Hepatocyte (in vitro differentiated cells): ENCODE results near the gene DCDC2.

Experiments used
- EZH2 ChIP-seq: fragments of 200-600 bp; sonication (generic); IDR thresholded peaks from 2 replicates; pipeline ENCODE4 v1.6.1; 2016; ENCODE audit warnings: antibody characterized with exemption, mild to moderate bottlenecking, borderline replicate concordance
- TF ChIP-seq, protein P1 (sequence below): fragments of 200-600 bp; sonication (generic); IDR thresholded peaks from 2 replicates; pipeline ENCODE4 v1.5.1; 2016; ENCODE audit warnings: antibody characterized with exemption, mild to moderate bottlenecking; ENCODE audit not compliant: poor library complexity

DNA sequence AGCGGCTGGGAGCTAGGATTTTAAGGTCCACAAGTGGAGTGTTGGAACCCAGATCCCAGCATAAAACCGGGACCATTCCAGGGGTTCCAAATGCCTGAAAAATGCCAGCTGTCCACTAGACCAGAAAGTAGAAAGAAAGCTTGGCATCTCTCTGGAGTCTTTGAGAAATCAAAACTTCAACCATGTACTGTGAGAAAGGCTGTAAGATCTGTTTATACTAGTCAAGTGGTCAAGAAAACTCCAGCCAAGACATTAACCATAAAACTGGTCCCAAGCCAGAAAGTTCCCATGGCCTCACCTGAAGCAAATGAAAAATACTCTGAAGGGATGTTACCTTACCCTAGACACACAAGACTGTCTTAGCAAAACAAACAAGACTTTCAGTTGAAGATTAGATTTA, 112.6 kb downstream of the DCDC2 start:
- TF ChIP-seq, protein P1, sequence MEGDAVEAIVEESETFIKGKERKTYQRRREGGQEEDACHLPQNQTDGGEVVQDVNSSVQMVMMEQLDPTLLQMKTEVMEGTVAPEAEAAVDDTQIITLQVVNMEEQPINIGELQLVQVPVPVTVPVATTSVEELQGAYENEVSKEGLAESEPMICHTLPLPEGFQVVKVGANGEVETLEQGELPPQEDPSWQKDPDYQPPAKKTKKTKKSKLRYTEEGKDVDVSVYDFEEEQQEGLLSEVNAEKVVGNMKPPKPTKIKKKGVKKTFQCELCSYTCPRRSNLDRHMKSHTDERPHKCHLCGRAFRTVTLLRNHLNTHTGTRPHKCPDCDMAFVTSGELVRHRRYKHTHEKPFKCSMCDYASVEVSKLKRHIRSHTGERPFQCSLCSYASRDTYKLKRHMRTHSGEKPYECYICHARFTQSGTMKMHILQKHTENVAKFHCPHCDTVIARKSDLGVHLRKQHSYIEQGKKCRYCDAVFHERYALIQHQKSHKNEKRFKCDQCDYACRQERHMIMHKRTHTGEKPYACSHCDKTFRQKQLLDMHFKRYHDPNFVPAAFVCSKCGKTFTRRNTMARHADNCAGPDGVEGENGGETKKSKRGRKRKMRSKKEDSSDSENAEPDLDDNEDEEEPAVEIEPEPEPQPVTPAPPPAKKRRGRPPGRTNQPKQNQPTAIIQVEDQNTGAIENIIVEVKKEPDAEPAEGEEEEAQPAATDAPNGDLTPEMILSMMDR, result no peak
- TF ChIP-seq EZH2, result no peak
